ENCODE measurements around the gene INIP.

Gene INIP

DNA sequence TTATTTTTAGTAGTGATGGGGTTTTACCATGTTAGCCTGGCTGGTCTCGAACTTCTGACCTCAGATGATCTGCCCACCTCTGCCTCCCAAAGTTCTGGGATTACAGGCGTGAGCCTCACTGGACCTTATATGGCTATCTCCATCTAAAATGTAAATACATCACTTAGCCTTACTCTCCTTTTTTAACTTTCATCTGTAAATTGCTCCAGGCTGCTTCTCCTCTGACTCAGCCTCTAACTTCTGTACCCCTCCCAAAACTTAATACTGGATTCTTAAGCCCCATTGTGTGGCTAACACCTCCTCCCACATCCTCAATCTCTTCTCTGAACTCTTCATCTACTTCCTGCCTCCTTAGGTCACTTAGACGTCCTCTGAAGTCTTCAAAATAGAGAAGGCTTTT, 36.7 kb upstream of the INIP start:
- Histone ChIP-seq H3K27me3 (ENCODE audit: control insufficient read depth, insufficient read depth, low read length) (no peaks in the 10 kb centered on the region), H3K9me3 (replicated peaks; ENCODE audit: low read length) (no peaks in the 10 kb centered on the region), H3K36me3 (ENCODE audit: insufficient read depth, low read length) (no peaks in the 10 kb centered on the region), H3K9ac (ENCODE audit: low read depth, low read length) (no peak overlapping the region), H3K4me2 (ENCODE audit: low read length) (peak overlapping the region; percentile 31), H3K4me3 (ENCODE audit: low read length) (no peak overlapping the region), H3K4me1 (ENCODE audit: control insufficient read depth, insufficient read depth, low read length) (peaks cover 46% of the 10 kb centered on the region)

DNA sequence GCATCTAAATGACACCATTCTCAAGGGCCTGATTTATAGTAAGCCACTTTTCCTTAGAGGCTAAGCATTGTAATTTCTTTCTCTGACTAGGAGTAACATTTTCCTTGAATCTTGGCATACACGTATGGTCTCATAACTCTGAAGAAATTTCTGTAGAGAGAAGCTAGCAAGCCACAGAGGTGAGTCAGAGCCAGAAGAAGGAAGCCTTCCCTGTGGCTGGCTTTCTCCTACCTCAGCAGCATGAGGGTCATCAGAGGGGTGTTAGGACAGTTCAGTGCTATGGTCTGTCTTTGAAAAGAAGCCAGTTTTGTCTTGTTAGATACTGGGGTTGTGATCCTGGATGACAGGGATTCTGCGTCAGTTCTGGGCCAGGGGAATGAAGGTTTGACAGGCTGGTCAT, 35.8 kb upstream of the INIP start:
- peaks cover 47% of the 10 kb centered on the region for H3K4me1 ChIP-seq (ENCODE audit: control insufficient read depth, insufficient read depth, low read length)
- H3K9me3 ChIP-seq (replicated peaks; ENCODE audit: low read length), result no peaks in the 10 kb centered on the region
- no peaks in the 10 kb centered on the region for H3K27me3 ChIP-seq (ENCODE audit: control insufficient read depth, insufficient read depth, low read length)
- H3K4me2 ChIP-seq (ENCODE audit: low read length), result peak overlapping the region; percentile 16
- no peak overlapping the region for H3K4me3 ChIP-seq (ENCODE audit: low read length)
- no peaks in the 10 kb centered on the region for H3K36me3 ChIP-seq (ENCODE audit: insufficient read depth, low read length)
- H3K9ac ChIP-seq (ENCODE audit: low read depth, low read length), result no peak overlapping the region

DNA sequence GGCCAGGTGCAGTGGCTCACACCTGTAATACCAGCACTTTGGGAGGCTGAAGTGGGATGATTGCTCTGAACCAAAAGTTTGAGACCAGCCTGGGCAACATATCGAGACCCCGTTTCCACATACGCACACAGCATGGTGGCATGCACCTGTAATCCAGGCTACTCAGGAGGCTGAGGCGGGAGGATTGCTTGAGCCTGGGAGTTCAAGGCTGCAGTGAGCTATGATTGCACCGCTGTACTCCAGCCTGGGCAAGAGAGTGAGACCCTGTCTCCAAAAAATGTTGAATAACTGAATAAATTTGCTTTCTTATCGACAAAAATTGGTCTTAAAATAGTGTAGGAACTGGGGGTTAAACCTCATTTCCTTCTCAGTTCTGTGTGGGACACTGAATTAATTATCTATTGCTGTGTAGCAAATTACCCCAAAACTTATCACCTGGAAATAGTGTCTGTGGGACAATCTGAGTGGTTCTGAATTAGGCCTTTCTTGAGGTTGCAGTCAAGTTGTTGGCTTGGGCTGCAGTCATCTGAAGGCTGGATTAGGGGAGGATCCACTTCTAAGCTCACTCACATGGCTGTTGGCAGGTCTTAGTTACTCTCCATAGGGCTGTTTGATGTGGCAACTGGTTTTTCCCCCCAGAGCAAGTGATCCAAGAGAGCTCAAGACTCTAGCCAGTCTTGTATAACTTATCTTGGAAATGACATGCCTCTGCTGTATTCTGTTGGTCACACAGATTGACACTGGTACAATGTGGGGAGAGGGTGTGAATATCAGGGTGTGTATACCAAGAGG, 34.6 kb upstream of the INIP start:
- Histone ChIP-seq H3K4me1 (ENCODE audit: control insufficient read depth, insufficient read depth, low read length) (peaks cover 47% of the 10 kb centered on the region), H3K4me3 (ENCODE audit: low read length) (peak overlapping the region; percentile 87), H3K9ac (ENCODE audit: low read depth, low read length) (no peak overlapping the region), H3K36me3 (ENCODE audit: insufficient read depth, low read length) (no peaks in the 10 kb centered on the region), H3K27me3 (ENCODE audit: control insufficient read depth, insufficient read depth, low read length) (no peaks in the 10 kb centered on the region), H3K9me3 (replicated peaks; ENCODE audit: low read length) (no peaks in the 10 kb centered on the region), H3K4me2 (ENCODE audit: low read length) (peak overlapping the region; percentile 98)

DNA sequence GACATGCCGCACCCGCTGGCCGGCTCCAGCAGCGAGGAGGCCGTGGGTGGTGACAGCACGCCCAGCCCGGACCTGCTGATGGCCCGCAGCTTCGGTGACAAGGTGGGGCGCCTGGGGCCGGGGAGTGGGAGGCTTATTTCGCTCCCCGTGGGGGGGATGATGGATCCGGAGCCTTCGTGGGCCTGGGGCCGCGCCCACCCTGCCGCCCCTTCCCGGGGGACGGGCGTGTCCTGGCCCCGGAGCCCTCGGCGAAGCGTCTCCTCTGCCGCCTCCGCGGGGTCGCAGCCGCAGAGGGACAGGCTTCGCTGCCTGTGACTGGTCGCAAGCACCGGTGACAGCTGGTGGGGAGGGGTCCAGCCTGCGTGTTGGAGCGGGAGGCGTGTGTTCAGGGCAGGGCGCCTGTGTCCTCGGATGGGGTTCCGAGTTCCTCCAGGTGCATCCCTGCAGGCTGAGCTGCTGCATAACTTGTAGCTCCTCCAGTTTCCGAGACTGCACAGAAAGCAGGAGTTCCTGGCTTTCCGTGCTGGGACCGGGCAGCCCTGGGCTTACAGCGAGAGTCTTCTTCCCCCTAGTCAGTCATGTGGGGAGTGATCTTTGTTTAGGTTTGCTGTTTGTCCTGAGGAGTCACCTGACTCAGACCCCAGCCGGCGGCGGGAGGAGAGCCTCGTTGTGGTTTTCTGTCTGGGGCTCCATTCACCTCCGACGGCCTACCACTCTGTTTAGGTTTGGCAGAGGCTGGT, 33.3 kb upstream of the INIP start:
- Histone ChIP-seq H3K36me3 (ENCODE audit: insufficient read depth, low read length) (no peaks in the 10 kb centered on the region), H3K9ac (ENCODE audit: low read depth, low read length) (peak overlapping the region; percentile 78), H3K27me3 (ENCODE audit: control insufficient read depth, insufficient read depth, low read length) (no peaks in the 10 kb centered on the region), H3K4me3 (ENCODE audit: low read length) (peak overlapping the region; percentile 87), H3K4me2 (ENCODE audit: low read length) (peak overlapping the region; percentile 98), H3K4me1 (ENCODE audit: control insufficient read depth, insufficient read depth, low read length) (peaks cover 47% of the 10 kb centered on the region), H3K9me3 (replicated peaks; ENCODE audit: low read length) (no peaks in the 10 kb centered on the region)

DNA sequence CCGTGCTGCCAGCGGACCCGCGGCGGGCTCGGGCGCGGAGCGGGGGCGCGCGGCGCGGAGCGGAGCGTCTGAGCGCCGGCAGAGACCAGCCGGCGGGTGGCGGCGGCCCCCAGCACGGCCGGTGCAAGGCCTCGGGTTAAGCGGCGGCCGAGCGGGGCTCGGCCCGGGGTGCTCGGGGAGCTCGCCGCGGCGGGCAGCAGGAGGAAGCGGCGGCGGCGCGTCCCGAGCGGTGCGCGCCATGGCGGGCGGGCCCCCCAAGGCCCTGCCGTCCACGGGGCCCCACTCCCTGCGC, 32.8 kb upstream of the INIP start:
- no peaks in the 10 kb centered on the region for H3K36me3 ChIP-seq (ENCODE audit: insufficient read depth, low read length)
- peak overlapping the region; percentile 98 for H3K4me2 ChIP-seq (ENCODE audit: low read length)
- no peaks in the 10 kb centered on the region for H3K9me3 ChIP-seq (replicated peaks; ENCODE audit: low read length)
- H3K4me3 ChIP-seq (ENCODE audit: low read length), result peak overlapping the region; percentile 87
- H3K4me1 ChIP-seq (ENCODE audit: control insufficient read depth, insufficient read depth, low read length), result peaks cover 47% of the 10 kb centered on the region
- peak overlapping the region; percentile 78 for H3K9ac ChIP-seq (ENCODE audit: low read depth, low read length)
- H3K27me3 ChIP-seq (ENCODE audit: control insufficient read depth, insufficient read depth, low read length), result no peaks in the 10 kb centered on the region

DNA sequence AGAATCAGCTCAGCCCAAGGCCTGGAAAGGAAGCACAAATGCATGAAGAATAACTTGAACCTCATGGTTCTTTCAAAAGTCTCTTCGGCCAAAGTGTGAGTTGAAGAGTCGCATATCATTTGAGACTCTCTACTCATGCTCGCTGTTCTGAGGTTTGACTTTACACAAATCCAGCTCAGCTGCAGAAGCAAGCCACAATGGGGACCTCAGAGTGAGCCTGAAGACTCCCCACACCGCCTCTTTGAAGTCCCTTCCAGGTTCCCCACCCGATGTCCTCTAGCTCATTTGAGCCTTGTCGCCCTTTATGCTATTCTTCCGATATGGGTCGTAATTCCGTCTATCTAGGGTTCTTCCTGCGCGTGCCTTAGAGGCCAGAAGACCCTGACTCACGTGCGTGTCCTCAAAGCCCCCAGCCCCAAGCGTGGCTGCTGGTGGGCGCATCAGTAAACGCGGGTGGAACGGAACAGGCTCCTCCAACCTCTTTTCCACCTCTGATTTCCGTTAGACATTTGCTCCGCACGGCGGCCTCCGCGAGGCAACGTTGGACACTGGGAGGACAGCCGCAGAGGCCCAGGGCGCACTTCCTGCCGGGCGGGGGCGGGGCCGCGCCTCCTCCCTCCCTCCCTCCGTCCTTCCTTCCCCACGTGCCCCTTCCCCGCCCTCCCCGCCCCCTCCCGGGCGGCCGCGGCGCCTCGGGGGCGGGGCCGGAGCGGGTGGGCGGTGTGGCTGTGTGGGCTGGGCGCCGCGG, 32.3 kb upstream of the INIP start, which contains the start of gene SNX30:
TSS of gene SNX30 (plus strand) at position 745 of the 748 bp plus-strand sequence. CDS start 242 bp downstream, outside the sequence.
- no peaks in the 10 kb centered on the region for H3K36me3 ChIP-seq (ENCODE audit: insufficient read depth, low read length)
- H3K9me3 ChIP-seq (replicated peaks; ENCODE audit: low read length), result no peaks in the 10 kb centered on the region
- peak within 1 kb of the TSS; percentile 98 for H3K4me2 ChIP-seq (ENCODE audit: low read length)
- peak within 1 kb of the TSS; percentile 87 for H3K4me3 ChIP-seq (ENCODE audit: low read length)
- H3K4me1 ChIP-seq (ENCODE audit: control insufficient read depth, insufficient read depth, low read length), result peaks cover 46% of the 10 kb centered on the region
- H3K27me3 ChIP-seq (ENCODE audit: control insufficient read depth, insufficient read depth, low read length), result no peaks in the 10 kb centered on the region
- H3K9ac ChIP-seq (ENCODE audit: low read depth, low read length), result peak within 1 kb of the TSS; percentile 78

DNA sequence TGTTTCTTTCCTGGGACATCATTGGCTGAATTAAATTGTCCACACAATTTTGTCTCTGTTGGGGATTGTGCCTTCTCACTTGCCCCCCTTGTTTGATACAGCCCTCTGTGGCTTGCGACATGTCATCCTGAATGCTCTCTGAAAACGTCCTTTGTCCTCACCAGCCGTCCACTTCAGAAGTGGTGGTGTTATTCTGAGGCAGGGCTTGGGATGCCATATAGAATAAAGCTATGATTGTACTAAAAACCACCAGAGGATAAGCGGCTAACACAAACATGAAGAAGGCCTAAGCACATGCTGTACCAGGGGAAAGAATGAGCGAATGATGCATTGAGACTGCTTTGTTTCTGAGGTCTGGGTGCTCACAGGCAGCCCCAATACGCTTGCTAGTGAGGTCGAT, 29.2 kb upstream of the INIP start:
- H3K9ac ChIP-seq (ENCODE audit: low read depth, low read length), result no peak overlapping the region
- no peaks in the 10 kb centered on the region for H3K9me3 ChIP-seq (replicated peaks; ENCODE audit: low read length)
- H3K4me3 ChIP-seq (ENCODE audit: low read length), result no peak overlapping the region
- H3K4me1 ChIP-seq (ENCODE audit: control insufficient read depth, insufficient read depth, low read length), result peaks cover 17% of the 10 kb centered on the region
- no peaks in the 10 kb centered on the region for H3K27me3 ChIP-seq (ENCODE audit: control insufficient read depth, insufficient read depth, low read length)
- no peak overlapping the region for H3K4me2 ChIP-seq (ENCODE audit: low read length)
- H3K36me3 ChIP-seq (ENCODE audit: insufficient read depth, low read length), result no peaks in the 10 kb centered on the region

DNA sequence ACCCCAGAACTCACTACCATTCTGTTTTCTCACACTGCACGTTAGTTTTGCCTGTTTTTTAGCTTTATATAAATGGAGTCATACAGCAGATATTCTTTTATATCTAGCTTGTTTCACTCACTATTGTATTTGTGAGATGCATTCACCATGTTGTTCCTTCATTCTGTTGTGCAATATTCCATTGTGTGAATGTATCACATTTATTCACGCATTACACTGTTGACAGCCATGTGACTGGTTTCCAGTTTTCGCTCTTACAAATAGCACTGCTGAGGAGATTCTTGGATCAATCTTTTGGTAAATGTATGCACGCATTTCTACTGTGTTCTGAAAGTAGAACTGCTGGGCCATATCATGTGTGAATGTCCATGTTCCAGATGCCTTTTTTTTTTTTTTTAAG, 26.3 kb upstream of the INIP start:
- Histone ChIP-seq H3K9me3 (replicated peaks; ENCODE audit: low read length) (no peaks in the 10 kb centered on the region), H3K9ac (ENCODE audit: low read depth, low read length) (no peak overlapping the region), H3K36me3 (ENCODE audit: insufficient read depth, low read length) (no peaks in the 10 kb centered on the region), H3K27me3 (ENCODE audit: control insufficient read depth, insufficient read depth, low read length) (no peaks in the 10 kb centered on the region), H3K4me2 (ENCODE audit: low read length) (no peak overlapping the region), H3K4me3 (ENCODE audit: low read length) (no peak overlapping the region), H3K4me1 (ENCODE audit: control insufficient read depth, insufficient read depth, low read length) (no peaks in the 10 kb centered on the region)

DNA sequence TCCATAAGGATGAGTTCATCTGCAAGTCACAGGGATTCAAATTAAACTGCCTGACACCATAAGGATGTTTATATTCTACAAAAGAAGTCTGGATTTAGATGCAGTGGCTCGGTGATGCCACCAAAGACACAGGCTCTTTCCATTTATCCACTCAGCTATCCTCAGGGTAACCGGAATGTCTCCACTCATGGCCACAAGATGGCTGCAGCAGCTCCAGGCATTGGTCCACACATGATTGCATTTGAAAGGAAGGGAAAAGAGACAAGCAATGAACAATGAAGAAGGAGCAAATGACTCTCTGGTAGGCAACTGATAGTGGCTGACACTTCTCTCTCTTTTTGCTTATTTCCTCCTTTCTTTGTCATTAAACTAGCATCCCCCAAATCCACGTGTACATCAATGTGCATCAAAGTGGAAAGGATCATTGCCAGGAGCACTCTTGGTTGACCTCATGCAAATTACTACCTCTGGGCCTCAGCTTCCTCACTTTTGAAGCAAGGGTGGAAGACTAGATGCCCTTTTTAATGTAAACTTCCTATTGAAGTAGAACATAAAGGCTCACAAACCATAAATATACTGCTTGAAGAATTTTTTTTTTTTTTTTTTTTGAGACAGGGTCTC, 25.4 kb upstream of the INIP start:
- H3K9ac ChIP-seq (ENCODE audit: low read depth, low read length), result no peak overlapping the region
- no peaks in the 10 kb centered on the region for H3K27me3 ChIP-seq (ENCODE audit: control insufficient read depth, insufficient read depth, low read length)
- no peaks in the 10 kb centered on the region for H3K4me1 ChIP-seq (ENCODE audit: control insufficient read depth, insufficient read depth, low read length)
- H3K4me2 ChIP-seq (ENCODE audit: low read length), result no peak overlapping the region
- H3K4me3 ChIP-seq (ENCODE audit: low read length), result no peak overlapping the region
- no peaks in the 10 kb centered on the region for H3K36me3 ChIP-seq (ENCODE audit: insufficient read depth, low read length)
- no peaks in the 10 kb centered on the region for H3K9me3 ChIP-seq (replicated peaks; ENCODE audit: low read length)

DNA sequence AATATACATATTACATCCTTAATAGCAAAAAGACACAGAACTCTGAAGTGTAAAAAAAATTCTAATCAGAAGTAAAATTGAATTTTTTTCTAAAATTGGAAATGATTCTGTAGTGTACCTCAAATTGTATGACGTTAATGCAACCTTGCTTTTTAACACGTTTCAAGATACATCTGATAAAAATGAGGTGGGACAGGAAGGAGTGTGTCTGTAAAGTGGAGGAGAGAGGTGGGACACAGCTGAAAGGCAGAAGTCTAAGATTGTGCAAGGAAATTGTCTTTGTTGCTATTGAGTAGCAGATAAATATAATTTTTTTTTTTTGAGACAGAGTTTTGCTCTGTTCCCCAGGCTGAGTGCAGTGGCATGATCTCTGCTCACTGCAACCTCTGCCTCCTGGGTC, 17.0 kb upstream of the INIP start:
- H3K4me3 ChIP-seq (ENCODE audit: low read length), result no peak overlapping the region
- H3K4me2 ChIP-seq (ENCODE audit: low read length), result no peak overlapping the region
- H3K9ac ChIP-seq (ENCODE audit: low read depth, low read length), result no peak overlapping the region
- no peaks in the 10 kb centered on the region for H3K9me3 ChIP-seq (replicated peaks; ENCODE audit: low read length)
- no peaks in the 10 kb centered on the region for H3K36me3 ChIP-seq (ENCODE audit: insufficient read depth, low read length)
- H3K27me3 ChIP-seq (ENCODE audit: control insufficient read depth, insufficient read depth, low read length), result no peaks in the 10 kb centered on the region
- H3K4me1 ChIP-seq (ENCODE audit: control insufficient read depth, insufficient read depth, low read length), result peaks cover 4% of the 10 kb centered on the region

DNA sequence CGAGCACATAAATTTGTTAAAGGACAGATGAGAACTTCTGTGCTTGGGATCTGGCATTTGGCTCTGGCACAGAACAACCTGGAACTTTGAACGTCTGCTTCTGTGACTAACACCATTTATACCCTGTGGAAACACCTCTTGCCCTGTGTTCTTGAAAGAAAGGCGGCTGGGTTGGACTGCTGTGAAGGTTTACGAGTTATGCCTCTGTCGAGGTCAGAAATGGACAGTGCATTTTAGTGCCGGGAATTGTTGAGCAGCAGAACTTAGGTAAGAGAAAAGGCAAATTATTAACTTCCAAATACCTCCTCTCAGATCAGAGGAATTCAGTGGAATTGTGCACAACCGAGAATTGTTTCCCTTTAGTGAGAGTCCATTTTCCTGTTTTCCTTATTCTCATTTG, 14.1 kb upstream of the INIP start:
- Histone ChIP-seq H3K36me3 (ENCODE audit: insufficient read depth, low read length) (no peaks in the 10 kb centered on the region), H3K4me1 (ENCODE audit: control insufficient read depth, insufficient read depth, low read length) (no peaks in the 10 kb centered on the region), H3K4me3 (ENCODE audit: low read length) (no peak overlapping the region), H3K4me2 (ENCODE audit: low read length) (no peak overlapping the region), H3K9me3 (replicated peaks; ENCODE audit: low read length) (no peaks in the 10 kb centered on the region), H3K9ac (ENCODE audit: low read depth, low read length) (no peak overlapping the region), H3K27me3 (ENCODE audit: control insufficient read depth, insufficient read depth, low read length) (no peaks in the 10 kb centered on the region)

Measured in skeletal muscle satellite cell (primary cell).